Skeletal muscle satellite cell (primary cell): ENCODE measurements around the gene OR9Q1.

ENCODE experiments used
- H3K27me3 ChIP-seq: 2 replicates; pipeline ENCODE4 v1.7.0; 2013; ENCODE audit warnings: low read length; ENCODE audit not compliant: control insufficient read depth, insufficient read depth
- H3K36me3 ChIP-seq: 2 replicates; pipeline ENCODE4 v1.7.0; 2013; ENCODE audit warnings: mild to moderate bottlenecking, control low read depth, low read length; ENCODE audit not compliant: insufficient read depth
- H3K4me1 ChIP-seq: 2 replicates; pipeline ENCODE4 v1.7.0; 2013; ENCODE audit warnings: low read length; ENCODE audit not compliant: control insufficient read depth, insufficient read depth
- H3K4me2 ChIP-seq: 2 replicates; pipeline ENCODE4 v1.7.0; 2013; ENCODE audit warnings: mild to moderate bottlenecking, low read length
- H3K4me3 ChIP-seq: 2 replicates; pipeline ENCODE4 v1.7.0; 2013; ENCODE audit warnings: low read length
- H3K9ac ChIP-seq: 2 replicates; pipeline ENCODE4 v1.7.0; 2013; ENCODE audit warnings: mild to moderate bottlenecking, low read depth, low read length, moderate library complexity
- H3K9me3 ChIP-seq: replicated peaks from 2 replicates; pipeline ENCODE4 v1.7.0; 2013; ENCODE audit warnings: mild to moderate bottlenecking, control low read depth, low read length

Gene OR9Q1

GRCh38 chr11:58067685-58068084 lies 44.0 kb downstream of the OR9Q1 start:
- H3K9ac ChIP-seq = no peak overlapping the region
- no peak overlapping the region for H3K4me2 ChIP-seq
- H3K9me3 ChIP-seq = no peaks in the 10 kb centered on the region
- H3K4me1 ChIP-seq = no peaks in the 10 kb centered on the region
- no peak overlapping the region for H3K4me3 ChIP-seq
- H3K36me3 ChIP-seq = no peaks in the 10 kb centered on the region
- no peaks in the 10 kb centered on the region for H3K27me3 ChIP-seq

GRCh38 chr11:58068655-58069054 lies 45.0 kb downstream of the OR9Q1 start:
- no peaks in the 10 kb centered on the region for H3K36me3 ChIP-seq
- H3K9me3 ChIP-seq = no peaks in the 10 kb centered on the region
- H3K9ac ChIP-seq = no peak overlapping the region
- no peaks in the 10 kb centered on the region for H3K27me3 ChIP-seq
- no peaks in the 10 kb centered on the region for H3K4me1 ChIP-seq
- H3K4me2 ChIP-seq = no peak overlapping the region
- no peak overlapping the region for H3K4me3 ChIP-seq

- Histone ChIP-seq H3K27me3 (no peaks in the 10 kb centered on the region), H3K9me3 (no peaks in the 10 kb centered on the region), H3K4me3 (no peak overlapping the region), H3K4me1 (peaks cover 3% of the 10 kb centered on the region), H3K4me2 (no peak overlapping the region), H3K36me3 (no peaks in the 10 kb centered on the region), H3K9ac (no peak overlapping the region)
These were observed 46.9 kb downstream of the OR9Q1 start for GRCh38 chr11:58070585-58070984.

- H3K4me2 ChIP-seq = no peak overlapping the region
- H3K9ac ChIP-seq = no peak overlapping the region
- no peaks in the 10 kb centered on the region for H3K27me3 ChIP-seq
- peaks cover 9% of the 10 kb centered on the region for H3K4me1 ChIP-seq
- H3K9me3 ChIP-seq = no peaks in the 10 kb centered on the region
- no peaks in the 10 kb centered on the region for H3K36me3 ChIP-seq
- no peak overlapping the region for H3K4me3 ChIP-seq
These were observed 52.1 kb downstream of the OR9Q1 start for GRCh38 chr11:58075781-58076180.

- no peak overlapping the region for H3K9ac ChIP-seq
- H3K36me3 ChIP-seq = no peaks in the 10 kb centered on the region
- H3K4me3 ChIP-seq = no peak overlapping the region
- no peaks in the 10 kb centered on the region for H3K27me3 ChIP-seq
- H3K4me1 ChIP-seq = no peaks in the 10 kb centered on the region
- no peaks in the 10 kb centered on the region for H3K9me3 ChIP-seq
- no peak overlapping the region for H3K4me2 ChIP-seq
These were observed 62.8 kb downstream of the OR9Q1 start for GRCh38 chr11:58086528-58086927.

- Histone ChIP-seq H3K4me3 (no peak overlapping the region), H3K9ac (no peak overlapping the region), H3K4me2 (no peak overlapping the region), H3K4me1 (no peaks in the 10 kb centered on the region), H3K9me3 (no peaks in the 10 kb centered on the region), H3K27me3 (no peaks in the 10 kb centered on the region), H3K36me3 (no peaks in the 10 kb centered on the region)
These were observed 73.8 kb downstream of the OR9Q1 start for GRCh38 chr11:58097437-58097836.

- H3K9ac ChIP-seq = no peak overlapping the region
- H3K4me3 ChIP-seq = no peak overlapping the region
- H3K4me2 ChIP-seq = no peak overlapping the region
- H3K4me1 ChIP-seq = no peaks in the 10 kb centered on the region
- no peaks in the 10 kb centered on the region for H3K9me3 ChIP-seq
- peaks cover 3% of the 10 kb centered on the region for H3K27me3 ChIP-seq
- H3K36me3 ChIP-seq = no peaks in the 10 kb centered on the region
These were observed 97.4 kb downstream of the OR9Q1 start for GRCh38 chr11:58121096-58121495.

- no peak within 1 kb of the TSS for H3K4me2 ChIP-seq
These were observed 101.8 kb downstream of the OR9Q1 start, which contains the start of gene OR9I1 for GRCh38 chr11:58125469-58125868. Gene OR9I1 (minus strand): TSS chr11:58125530. CDS start chr11:58119444, 6,086 bp downstream.

GRCh38 chr11:58127350-58127749 lies 103.7 kb downstream of the OR9Q1 start:
- no peak overlapping the region for H3K9ac ChIP-seq
- H3K9me3 ChIP-seq = no peaks in the 10 kb centered on the region
- no peak overlapping the region for H3K4me2 ChIP-seq
- no peaks in the 10 kb centered on the region for H3K27me3 ChIP-seq
- no peaks in the 10 kb centered on the region for H3K36me3 ChIP-seq
- H3K4me3 ChIP-seq = no peak overlapping the region
- H3K4me1 ChIP-seq = no peaks in the 10 kb centered on the region

More at GRCh38 chr11:58125469-58125868, 101.8 kb downstream of the OR9Q1 start, which contains the start of gene OR9I1:
- Histone ChIP-seq H3K27me3 (no peaks in the 10 kb centered on the region), H3K4me3 (no peak within 1 kb of the TSS), H3K9ac (no peak within 1 kb of the TSS), H3K36me3 (no peaks in the 10 kb centered on the region), H3K9me3 (no peaks in the 10 kb centered on the region), H3K4me1 (no peaks in the 10 kb centered on the region)

- Histone ChIP-seq H3K9ac (no peak overlapping the region), H3K4me1 (no peaks in the 10 kb centered on the region), H3K36me3 (no peaks in the 10 kb centered on the region), H3K9me3 (no peaks in the 10 kb centered on the region), H3K4me3 (no peak overlapping the region), H3K27me3 (peaks cover 5% of the 10 kb centered on the region), H3K4me2 (no peak overlapping the region)
These were observed 109.8 kb downstream of the OR9Q1 start for GRCh38 chr11:58133309-58134076.

GRCh38 chr11:58134151-58134550 lies 110.5 kb downstream of the OR9Q1 start:
- Histone ChIP-seq H3K4me3 (no peak overlapping the region), H3K36me3 (no peaks in the 10 kb centered on the region), H3K4me2 (no peak overlapping the region), H3K27me3 (peaks cover 5% of the 10 kb centered on the region), H3K4me1 (no peaks in the 10 kb centered on the region), H3K9me3 (no peaks in the 10 kb centered on the region), H3K9ac (no peak overlapping the region)

- no peaks in the 10 kb centered on the region for H3K36me3 ChIP-seq
- no peak overlapping the region for H3K4me3 ChIP-seq
- H3K9ac ChIP-seq = no peak overlapping the region
- no peaks in the 10 kb centered on the region for H3K4me1 ChIP-seq
- peaks cover 5% of the 10 kb centered on the region for H3K27me3 ChIP-seq
- H3K4me2 ChIP-seq = no peak overlapping the region
- no peaks in the 10 kb centered on the region for H3K9me3 ChIP-seq
These were observed 111.5 kb downstream of the OR9Q1 start for GRCh38 chr11:58135171-58135570.
